OCI-LY3 (cell line): ENCODE data around the gene CTNNA3.

Experiments used
- EZH2phosphoT487 ChIP-seq: fragments of 200-600 bp; shearing (Covaris generic); IDR thresholded peaks from 2 replicates; pipeline ENCODE4 v1.6.1; 2018; ENCODE audit warnings: antibody characterized with exemption, mixed run types, low read depth
- TF ChIP-seq, protein P1 (sequence below): fragments of 200-600, 300-600 bp; sonication (generic); IDR thresholded peaks from 2 replicates; pipeline ENCODE4 v1.5.1; 2014; ENCODE audit warnings: antibody characterized with exemption, low read length, low read depth

DNA sequence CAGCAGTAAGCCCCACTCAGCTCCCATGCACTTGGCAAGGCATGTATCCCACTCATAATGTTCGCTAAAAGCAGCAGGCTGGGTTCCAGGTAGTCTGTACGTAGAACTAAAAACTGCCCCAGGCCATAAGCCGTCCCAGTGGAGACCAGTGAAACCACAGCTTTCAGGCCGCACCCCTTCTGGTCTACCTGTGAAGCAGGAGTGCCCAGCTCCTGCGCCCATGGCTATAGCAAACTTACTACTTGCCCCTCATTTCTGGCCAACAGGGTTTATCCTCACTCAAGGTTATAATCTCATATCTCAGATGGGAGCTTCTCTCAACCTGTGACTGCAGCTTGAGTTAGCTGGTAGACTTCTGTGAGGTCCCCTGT, 1108.3 kb downstream of the CTNNA3 start:
- TF ChIP-seq, protein P1, sequence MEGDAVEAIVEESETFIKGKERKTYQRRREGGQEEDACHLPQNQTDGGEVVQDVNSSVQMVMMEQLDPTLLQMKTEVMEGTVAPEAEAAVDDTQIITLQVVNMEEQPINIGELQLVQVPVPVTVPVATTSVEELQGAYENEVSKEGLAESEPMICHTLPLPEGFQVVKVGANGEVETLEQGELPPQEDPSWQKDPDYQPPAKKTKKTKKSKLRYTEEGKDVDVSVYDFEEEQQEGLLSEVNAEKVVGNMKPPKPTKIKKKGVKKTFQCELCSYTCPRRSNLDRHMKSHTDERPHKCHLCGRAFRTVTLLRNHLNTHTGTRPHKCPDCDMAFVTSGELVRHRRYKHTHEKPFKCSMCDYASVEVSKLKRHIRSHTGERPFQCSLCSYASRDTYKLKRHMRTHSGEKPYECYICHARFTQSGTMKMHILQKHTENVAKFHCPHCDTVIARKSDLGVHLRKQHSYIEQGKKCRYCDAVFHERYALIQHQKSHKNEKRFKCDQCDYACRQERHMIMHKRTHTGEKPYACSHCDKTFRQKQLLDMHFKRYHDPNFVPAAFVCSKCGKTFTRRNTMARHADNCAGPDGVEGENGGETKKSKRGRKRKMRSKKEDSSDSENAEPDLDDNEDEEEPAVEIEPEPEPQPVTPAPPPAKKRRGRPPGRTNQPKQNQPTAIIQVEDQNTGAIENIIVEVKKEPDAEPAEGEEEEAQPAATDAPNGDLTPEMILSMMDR, result no peak
- no peak for TF ChIP-seq EZH2phosphoT487
